Nephron (organoid): Measurements from ENCODE around the gene CLCA1.

Experiments used
- H3K27ac Mint-ChIP-seq, 3 experiments: 2 replicates each; pipeline ENCODE4 v1.8.0; 2020; ENCODE audit warnings: mixed read lengths in 3 of 3, mild to moderate bottlenecking in 2 of 3, moderate library complexity in 1 of 3
- H3K27me3 Mint-ChIP-seq: 2 replicates; pipeline ENCODE4 v1.8.0; 2021; ENCODE audit warnings: low read depth, mild to moderate bottlenecking, moderate library complexity, mixed read lengths
- H3K36me3 Mint-ChIP-seq: 2 replicates; pipeline ENCODE4 v1.8.0; 2020; ENCODE audit warnings: low read depth, mixed read lengths
- H3K4me1 Mint-ChIP-seq: 2 replicates; pipeline ENCODE4 v1.8.0; 2020; ENCODE audit warnings: mixed read lengths
- H3K4me3 Mint-ChIP-seq, 3 experiments: 2 replicates each; pipeline ENCODE4 v1.8.0; 2020; ENCODE audit warnings: mild to moderate bottlenecking in 3 of 3, mixed read lengths in 3 of 3, moderate library complexity in 2 of 3
- H3K9me3 Mint-ChIP-seq: 2 replicates; pipeline ENCODE4 v1.8.0; 2020; ENCODE audit warnings: mixed read lengths
- TF ChIP-seq, protein P1 (sequence below), 3 experiments: fragments of 200-600 bp; sonication (generic); IDR thresholded peaks; one replicate each; pipeline ENCODE4 v1.5.0; 2021; ENCODE audit warnings: antibody characterized with exemption in 3 of 3; ENCODE audit not compliant: unreplicated experiment in 3 of 3

Gene CLCA1

DNA sequence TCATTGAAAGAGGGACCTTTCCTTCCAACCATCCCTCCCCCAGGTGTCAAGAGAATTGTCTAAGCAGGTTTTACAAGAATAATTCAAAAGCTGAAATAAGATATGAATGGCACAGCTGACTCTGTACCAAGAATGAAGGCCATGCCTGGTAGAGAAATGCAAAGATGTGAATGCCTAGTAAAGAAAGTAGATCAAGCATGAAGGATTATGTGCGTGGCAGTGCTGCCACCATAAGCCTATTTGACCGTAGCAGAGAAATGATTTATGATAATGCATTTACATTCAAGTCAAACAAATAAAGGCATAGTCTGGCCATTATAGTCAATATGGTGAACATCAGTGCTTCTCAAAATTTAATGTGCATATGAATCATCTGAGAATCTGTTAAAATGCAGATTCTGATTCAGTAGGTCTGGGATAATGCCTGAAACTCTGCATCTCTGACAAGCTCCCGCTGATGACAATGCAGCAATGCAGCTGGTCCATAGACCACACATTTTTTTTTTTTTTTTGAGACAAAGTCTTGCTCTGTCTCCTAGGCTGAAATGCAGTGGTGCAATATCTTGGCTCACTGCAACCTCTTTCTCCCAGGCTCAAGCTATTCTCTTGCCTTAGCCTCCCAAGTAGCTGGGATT is 61.6 kb downstream of the CLCA1 start:
- Mint-ChIP-seq H3K27me3 (no peaks in the 10 kb centered on the region), H3K4me3 (no peak overlapping the region), H3K9me3 (no peaks in the 10 kb centered on the region), H3K27ac (no peak overlapping the region), H3K36me3 (no peaks in the 10 kb centered on the region), H3K4me1 (no peaks in the 10 kb centered on the region)
- TF ChIP-seq, protein P1, sequence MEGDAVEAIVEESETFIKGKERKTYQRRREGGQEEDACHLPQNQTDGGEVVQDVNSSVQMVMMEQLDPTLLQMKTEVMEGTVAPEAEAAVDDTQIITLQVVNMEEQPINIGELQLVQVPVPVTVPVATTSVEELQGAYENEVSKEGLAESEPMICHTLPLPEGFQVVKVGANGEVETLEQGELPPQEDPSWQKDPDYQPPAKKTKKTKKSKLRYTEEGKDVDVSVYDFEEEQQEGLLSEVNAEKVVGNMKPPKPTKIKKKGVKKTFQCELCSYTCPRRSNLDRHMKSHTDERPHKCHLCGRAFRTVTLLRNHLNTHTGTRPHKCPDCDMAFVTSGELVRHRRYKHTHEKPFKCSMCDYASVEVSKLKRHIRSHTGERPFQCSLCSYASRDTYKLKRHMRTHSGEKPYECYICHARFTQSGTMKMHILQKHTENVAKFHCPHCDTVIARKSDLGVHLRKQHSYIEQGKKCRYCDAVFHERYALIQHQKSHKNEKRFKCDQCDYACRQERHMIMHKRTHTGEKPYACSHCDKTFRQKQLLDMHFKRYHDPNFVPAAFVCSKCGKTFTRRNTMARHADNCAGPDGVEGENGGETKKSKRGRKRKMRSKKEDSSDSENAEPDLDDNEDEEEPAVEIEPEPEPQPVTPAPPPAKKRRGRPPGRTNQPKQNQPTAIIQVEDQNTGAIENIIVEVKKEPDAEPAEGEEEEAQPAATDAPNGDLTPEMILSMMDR (IDR thresholded peaks at IDR 0.05; ENCODE audit: unreplicated experiment in 3 of 3) = no peak

DNA sequence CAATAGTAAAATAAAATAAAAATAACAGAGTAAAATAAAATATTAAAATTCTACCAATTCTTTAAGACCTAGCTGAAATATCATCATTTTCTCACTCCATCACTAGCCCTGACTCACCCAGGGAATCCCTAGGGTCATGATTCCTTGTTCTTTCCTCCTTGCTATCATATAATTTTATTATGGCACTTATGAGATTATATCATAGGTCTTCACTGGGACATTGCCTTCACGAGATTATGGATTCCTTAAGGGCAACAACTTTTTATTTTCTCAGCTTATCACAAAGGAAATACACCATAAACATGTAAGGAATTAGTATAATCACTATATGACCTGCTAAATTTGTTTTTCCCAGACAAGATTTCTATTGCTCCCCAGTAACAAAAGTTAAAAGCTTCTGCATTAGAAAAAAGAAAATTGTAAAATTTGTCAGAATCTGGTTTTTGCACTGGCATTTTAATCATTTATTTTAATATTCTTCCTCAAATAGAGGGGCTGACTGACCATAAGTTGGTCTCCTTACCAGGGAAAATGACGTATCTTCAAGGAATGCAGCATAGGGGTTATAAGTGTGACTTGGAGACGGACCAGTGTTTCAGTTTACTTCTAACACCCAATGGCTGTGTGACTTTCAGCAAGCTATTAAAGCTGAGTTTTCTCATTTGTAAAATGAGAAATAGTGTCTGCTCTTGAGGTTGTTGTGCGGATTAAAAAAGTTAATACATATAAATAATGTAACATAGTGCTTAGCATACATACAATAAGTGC is 69.4 kb downstream of the CLCA1 start:
- H3K36me3 Mint-ChIP-seq = no peaks in the 10 kb centered on the region
- TF ChIP-seq, protein P1 (IDR thresholded peaks at IDR 0.05; ENCODE audit: unreplicated experiment in 3 of 3) = no peak
- no peak overlapping the region for H3K4me3 Mint-ChIP-seq
- no peaks in the 10 kb centered on the region for H3K27me3 Mint-ChIP-seq
- no peaks in the 10 kb centered on the region for H3K9me3 Mint-ChIP-seq
- no peaks in the 10 kb centered on the region for H3K4me1 Mint-ChIP-seq
- no peak overlapping the region for H3K27ac Mint-ChIP-seq

DNA sequence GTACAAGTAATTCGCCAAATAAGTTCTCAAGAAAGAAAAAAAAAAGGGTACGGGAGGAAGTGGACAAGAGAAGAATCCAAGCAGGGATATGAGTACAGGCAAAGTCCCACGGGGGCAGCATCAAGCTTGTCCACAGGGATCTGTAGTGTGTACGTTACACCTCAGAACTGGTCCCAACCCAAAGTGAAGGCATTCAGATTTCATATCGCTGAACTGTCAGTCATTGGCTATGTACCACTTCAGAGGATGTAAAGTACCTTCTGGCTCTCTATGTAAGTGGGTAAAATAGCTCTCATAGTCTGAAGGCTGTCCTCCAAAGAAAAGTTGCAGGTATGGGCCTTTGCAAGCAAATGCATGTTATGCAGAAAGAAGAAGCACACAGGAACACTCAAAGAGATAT is 70.0 kb downstream of the CLCA1 start:
- TF ChIP-seq, protein P1 (IDR thresholded peaks at IDR 0.05; ENCODE audit: unreplicated experiment in 3 of 3) = no peak
- H3K36me3 Mint-ChIP-seq = no peaks in the 10 kb centered on the region

DNA sequence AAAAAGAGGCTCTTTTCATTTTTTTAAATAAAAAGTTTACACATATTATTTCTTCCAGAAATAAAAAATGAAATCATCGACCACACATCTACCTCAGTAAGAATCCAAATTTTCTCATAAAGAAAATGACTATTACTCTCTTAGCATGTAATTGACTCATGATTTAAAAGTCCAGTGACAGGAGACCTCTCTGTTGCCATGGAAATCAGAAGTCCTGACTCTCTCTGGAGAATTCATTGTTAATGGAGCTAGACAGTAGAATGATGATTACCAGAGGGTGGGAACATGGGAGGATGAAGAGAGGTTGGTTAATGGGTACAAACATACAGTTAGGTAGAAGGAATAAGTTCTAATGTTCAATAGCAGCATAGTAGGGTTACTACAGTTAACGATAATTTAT is 73.1 kb downstream of the CLCA1 start:
- H3K27me3 Mint-ChIP-seq = no peaks in the 10 kb centered on the region
- H3K4me3 Mint-ChIP-seq = no peak overlapping the region
- H3K36me3 Mint-ChIP-seq = no peaks in the 10 kb centered on the region
- H3K9me3 Mint-ChIP-seq = no peaks in the 10 kb centered on the region
- no peaks in the 10 kb centered on the region for H3K4me1 Mint-ChIP-seq
- H3K27ac Mint-ChIP-seq = no peak overlapping the region
- TF ChIP-seq, protein P1 (IDR thresholded peaks at IDR 0.05; ENCODE audit: unreplicated experiment in 3 of 3) = no peak

More for the DNA sequence above, 70.0 kb downstream of the CLCA1 start:
- Mint-ChIP-seq H3K4me1 (no peaks in the 10 kb centered on the region), H3K27ac (no peak overlapping the region), H3K9me3 (no peaks in the 10 kb centered on the region), H3K4me3 (no peak overlapping the region), H3K27me3 (no peaks in the 10 kb centered on the region)

DNA sequence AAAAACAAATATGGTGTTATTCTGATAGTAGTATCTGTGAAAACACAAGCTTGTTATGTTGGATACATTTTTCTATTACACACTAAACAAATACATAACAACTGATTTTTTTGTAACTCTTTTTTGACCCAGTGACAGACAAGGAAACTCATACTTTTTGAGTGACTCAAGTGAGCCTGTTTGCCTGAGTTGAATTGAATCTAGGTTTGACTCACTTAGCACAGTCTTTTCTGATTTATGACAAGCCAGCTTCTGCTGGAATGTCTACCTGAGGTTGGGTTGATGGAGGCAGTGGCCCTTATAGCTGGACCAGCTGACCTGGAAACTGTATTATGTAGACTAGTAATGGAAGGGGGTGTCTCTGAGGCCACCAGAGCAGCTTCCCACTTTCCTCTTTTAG is 73.9 kb downstream of the CLCA1 start:
- TF ChIP-seq, protein P1 (IDR thresholded peaks at IDR 0.05; ENCODE audit: unreplicated experiment in 3 of 3) = no peak
- H3K36me3 Mint-ChIP-seq = no peaks in the 10 kb centered on the region
- H3K27ac Mint-ChIP-seq = no peak overlapping the region
- H3K9me3 Mint-ChIP-seq = no peaks in the 10 kb centered on the region
- no peak overlapping the region for H3K4me3 Mint-ChIP-seq
- no peaks in the 10 kb centered on the region for H3K4me1 Mint-ChIP-seq
- H3K27me3 Mint-ChIP-seq = no peaks in the 10 kb centered on the region
